ENCODE measurements around the gene ZDHHC6. TPM values are rescaled to one million over a fixed set of nuclear protein-coding genes. Genes with fewer than 3 reads are reported as not detected.

The ZDHHC6 gene
- total RNA-seq, 3 donors from 2014 or later (not counting 1 experiment from before 2014, with no cell fraction given): 29.1 to 36.1 (median 30.2) TPM

- Histone ChIP-seq H3K27ac (ENCODE audit: low read length) (no peak overlapping the region), H3K4me3 (ENCODE audit: low read length) (no peak overlapping the region), H3K9me3 (ENCODE audit: control insufficient read depth, insufficient read depth, low read length) (no peaks in the 10 kb centered on the region), H3K27me3 (ENCODE audit: control insufficient read depth, insufficient read depth, low read length) (no peaks in the 10 kb centered on the region), H3K4me1 (ENCODE audit: control insufficient read depth, insufficient read depth, low read length) (no peaks in the 10 kb centered on the region), H3K36me3 (ENCODE audit: control insufficient read depth, insufficient read depth, low read length) (no peaks in the 10 kb centered on the region)
- no peaks in the 10 kb centered on the region for H3K36me3 Mint-ChIP-seq
- no peaks in the 10 kb centered on the region for H3K27me3 Mint-ChIP-seq (ENCODE audit: low read depth in 2 of 2)
- intact Hi-C loops (cut with micrococcal nuclease): no loop called here
- no peak for DNase-seq
- TF ChIP-seq CTCF (IDR thresholded peaks at IDR 0.05): no peak
- whole genome bisulfite sequencing (ENCODE audit: insufficient coverage): 89% methylated on average over 2 of the region's 2 CpGs
- peaks cover 12 to 14% of the 10 kb centered on the region in 2 donors for H3K4me1 Mint-ChIP-seq
- no peaks in the 10 kb centered on the region for H3K9me3 Mint-ChIP-seq
- no peak overlapping the region for H3K27ac Mint-ChIP-seq
- H3K4me3 Mint-ChIP-seq: no peak overlapping the region
- no peak for ATAC-seq
Measured at GRCh38 chr10:112490545-112490944, 43.8 kb upstream of the ZDHHC6 start.

GRCh38 chr10:112487964-112488363 lies 41.2 kb upstream of the ZDHHC6 start:
- Histone ChIP-seq H3K9me3 (ENCODE audit: control insufficient read depth, insufficient read depth, low read length) (no peaks in the 10 kb centered on the region), H3K4me3 (ENCODE audit: low read length) (no peak overlapping the region), H3K4me1 (ENCODE audit: control insufficient read depth, insufficient read depth, low read length) (no peaks in the 10 kb centered on the region), H3K27me3 (ENCODE audit: control insufficient read depth, insufficient read depth, low read length) (no peaks in the 10 kb centered on the region), H3K36me3 (ENCODE audit: control insufficient read depth, insufficient read depth, low read length) (no peaks in the 10 kb centered on the region), H3K27ac (ENCODE audit: low read length) (no peak overlapping the region)
- Mint-ChIP-seq H3K27me3 (ENCODE audit: low read depth in 2 of 2) (no peaks in the 10 kb centered on the region), H3K27ac (no peak overlapping the region), H3K36me3 (no peaks in the 10 kb centered on the region), H3K9me3 (no peaks in the 10 kb centered on the region), H3K4me3 (no peak overlapping the region), H3K4me1 (peaks cover 11 to 19% of the 10 kb centered on the region in 2 donors)
- no peak for DNase-seq
- no peak for ATAC-seq
- intact Hi-C loops (cut with micrococcal nuclease): no loop called here
- no peak for TF ChIP-seq CTCF (IDR thresholded peaks at IDR 0.05)

GRCh38 chr10:112484399-112484798 lies 37.7 kb upstream of the ZDHHC6 start:
- H3K9me3 Mint-ChIP-seq: no peaks in the 10 kb centered on the region
- intact Hi-C loops (cut with micrococcal nuclease): no loop called here
- H3K4me3 Mint-ChIP-seq: no peak overlapping the region
- ATAC-seq (no peak), DNase-seq (no peak)
- no peaks in the 10 kb centered on the region for H3K4me1 ChIP-seq (ENCODE audit: control insufficient read depth, insufficient read depth, low read length)
- no peaks in the 10 kb centered on the region for H3K36me3 ChIP-seq (ENCODE audit: control insufficient read depth, insufficient read depth, low read length)
- no peaks in the 10 kb centered on the region for H3K27me3 Mint-ChIP-seq (ENCODE audit: low read depth in 2 of 2)
- no peaks in the 10 kb centered on the region for H3K9me3 ChIP-seq (ENCODE audit: control insufficient read depth, insufficient read depth, low read length)
- H3K4me3 ChIP-seq (ENCODE audit: low read length): no peak overlapping the region
- H3K36me3 Mint-ChIP-seq: no peaks in the 10 kb centered on the region
- WGBS (ENCODE audit: insufficient coverage): 88% methylated on average over 1 of the region's 2 CpGs
- H3K27me3 ChIP-seq (ENCODE audit: control insufficient read depth, insufficient read depth, low read length): no peaks in the 10 kb centered on the region
- peaks cover 7 to 27% of the 10 kb centered on the region in 2 donors for H3K4me1 Mint-ChIP-seq
- no peak overlapping the region for H3K27ac ChIP-seq (ENCODE audit: low read length)
- no peak overlapping the region for H3K27ac Mint-ChIP-seq
- no peak for TF ChIP-seq CTCF (IDR thresholded peaks at IDR 0.05)

GRCh38 chr10:112481602-112482001 lies 34.9 kb upstream of the ZDHHC6 start:
- Histone ChIP-seq H3K9me3 (ENCODE audit: control insufficient read depth, insufficient read depth, low read length) (no peaks in the 10 kb centered on the region), H3K36me3 (ENCODE audit: control insufficient read depth, insufficient read depth, low read length) (no peaks in the 10 kb centered on the region), H3K4me3 (ENCODE audit: low read length) (no peak overlapping the region), H3K27ac (ENCODE audit: low read length) (no peak overlapping the region), H3K27me3 (ENCODE audit: control insufficient read depth, insufficient read depth, low read length) (no peaks in the 10 kb centered on the region), H3K4me1 (ENCODE audit: control insufficient read depth, insufficient read depth, low read length) (no peaks in the 10 kb centered on the region)
- 94% methylated on average over 2 of the region's 3 CpGs for WGBS (ENCODE audit: insufficient coverage)
- no peak for DNase-seq
- Mint-ChIP-seq H3K9me3 (no peaks in the 10 kb centered on the region), H3K27me3 (ENCODE audit: low read depth in 2 of 2) (no peaks in the 10 kb centered on the region), H3K4me3 (no peak overlapping the region), H3K27ac (no peak overlapping the region), H3K36me3 (no peaks in the 10 kb centered on the region), H3K4me1 (peaks cover 6 to 22% of the 10 kb centered on the region in 2 donors)
- TF ChIP-seq CTCF (IDR thresholded peaks at IDR 0.05): no peak
- no peak for ATAC-seq
- intact Hi-C loops (cut with micrococcal nuclease): no loop called here

Measured in natural killer cell (primary cell).